Keratinocyte (primary cell): ENCODE data around the gene PIK3CA. TPM values are rescaled to one million over a fixed set of nuclear protein-coding genes. Genes with fewer than 3 reads are reported as not detected.

Experiments used
- DNase-seq: peaks from one replicate; pipeline ENCODE4 v3.0.0-alpha.2; 2011; ENCODE audit warnings: low read depth, missing footprints, low spot score
- FAIRE-seq: peaks from 2 replicates; lab custom pipeline; 2011; peaks lifted over from hg19 to GRCh38; lab: Jason Lieb, UNC
- H2AFZ ChIP-seq: 2 replicates; pipeline ENCODE4 v1.6.0; 2012; ENCODE audit warnings: low read length, control low read depth, inconsistent platforms; ENCODE audit not compliant: control insufficient read depth
- H3K27ac ChIP-seq: 2 replicates; pipeline ENCODE4 v1.5.1; 2011; ENCODE audit warnings: low read length; ENCODE audit not compliant: control insufficient read depth, insufficient read depth
- H3K27me3 ChIP-seq: 3 replicates; pipeline ENCODE4 v1.6.0; 2011; ENCODE audit warnings: low read length; ENCODE audit not compliant: control insufficient read depth, insufficient read depth; ENCODE audit errors: extremely low read depth
- H3K36me3 ChIP-seq, 2 experiments: 2 replicates in 1 of 2; 3 replicates in 1 of 2; pipeline ENCODE4 v1.5.1; 2011; ENCODE audit warnings: low read length in 2 of 2, mild to moderate bottlenecking in 1 of 2; ENCODE audit not compliant: control insufficient read depth in 2 of 2, insufficient read depth in 2 of 2; ENCODE audit errors: extremely low read depth in 1 of 2
- H3K4me1 ChIP-seq: 3 replicates; pipeline ENCODE4 v1.5.1; 2011; ENCODE audit warnings: low read length; ENCODE audit not compliant: control insufficient read depth, insufficient read depth; ENCODE audit errors: extremely low read depth
- H3K4me2 ChIP-seq: 3 replicates; pipeline ENCODE4 v1.6.0; 2011; ENCODE audit warnings: low read depth, low read length; ENCODE audit not compliant: control insufficient read depth, insufficient read depth; ENCODE audit errors: extremely low read depth
- H3K4me3 ChIP-seq, 3 experiments: fragments of 200-600 bp in 1 of 3; sonication (generic) in 1 of 3; 2 replicates in 2 of 3; 3 replicates in 1 of 3; pipeline ENCODE4 v1.5.1; 2011 to 2016; ENCODE audit warnings: low read length in 3 of 3, mild to moderate bottlenecking in 3 of 3, control low read depth in 2 of 3, inconsistent platforms in 1 of 3, low read depth in 1 of 3, mixed read lengths in 1 of 3, mixed run types in 1 of 3, moderate library complexity in 1 of 3; ENCODE audit not compliant: control insufficient read depth in 2 of 3, insufficient read depth in 2 of 3; ENCODE audit errors: extremely low read depth in 1 of 3
- H3K79me2 ChIP-seq: 2 replicates; pipeline ENCODE4 v1.6.0; 2012; ENCODE audit warnings: low read length; ENCODE audit not compliant: control insufficient read depth, insufficient read depth
- H3K9ac ChIP-seq: 3 replicates; pipeline ENCODE4 v1.6.0; 2011; ENCODE audit warnings: low read length; ENCODE audit not compliant: control insufficient read depth, insufficient read depth; ENCODE audit errors: extremely low read depth
- H3K9me1 ChIP-seq: 3 replicates; pipeline ENCODE4 v1.6.0; 2011; ENCODE audit warnings: low read length; ENCODE audit not compliant: control insufficient read depth, insufficient read depth; ENCODE audit errors: extremely low read depth
- H3K9me3 ChIP-seq: 2 replicates; pipeline ENCODE4 v1.5.1; 2012; ENCODE audit warnings: low read depth, low read length; ENCODE audit not compliant: control insufficient read depth
- H4K20me1 ChIP-seq: 3 replicates; pipeline ENCODE4 v1.6.0; 2011; ENCODE audit warnings: low read length; ENCODE audit not compliant: control insufficient read depth, insufficient read depth; ENCODE audit errors: extremely low read depth
- EZH2 ChIP-seq: IDR thresholded peaks from one replicate; pipeline ENCODE4 v1.6.1; 2012; ENCODE audit warnings: inconsistent platforms, mild to moderate bottlenecking, low read length, moderate library complexity
- dilution Hi-C: fragments of 300-500 bp; cut with MboI; formaldehyde crosslinking; loops from one replicate; pipeline ENCODE4 v1.7.0; 2020; ENCODE audit warnings: low sequenced_read_pairs; ENCODE audit not compliant: extremely low pct_ligation_motif_present
- polyA plus RNA-seq, 5 experiments: library from polyadenylated mRNA; depleted of rRNA in 3 of 5; stranded (reverse) in 3 of 5; stranded (forward) in 1 of 5; unstranded in 1 of 5; fragments of >200 nt; gene quantifications; 1 replicate in 1 of 5; 2 replicates in 3 of 5; 3 replicates in 1 of 5; pipeline versions ENCODE4 v1.2.1 to v1.2.3, GENCODE V29; 2011 to 2012; ENCODE audit warnings: missing spikeins in 2 of 5, low read depth in 1 of 5, low replicate concordance in 1 of 5
- TF ChIP-seq, protein P1 (sequence below), 3 experiments: IDR thresholded peaks in 1 of 3; conservative IDR thresholded peaks in 1 of 3; optimal IDR thresholded peaks in 1 of 3; 2 replicates in 2 of 3; 3 replicates in 1 of 3; pipeline versions ENCODE3 to v1.5.1; 2011; ENCODE audit warnings: low read length in 3 of 3, mild to moderate bottlenecking in 3 of 3, moderate library complexity in 2 of 3, control low read depth in 1 of 3, inconsistent platforms in 1 of 3; ENCODE audit not compliant: insufficient read depth in 2 of 3; ENCODE audit errors: extremely low read depth in 1 of 3

The PIK3CA gene
- polyA plus RNA-seq, 1 donor (not counting 4 experiments of a cell fraction or from before 2014, with no cell fraction given) = 12.0 TPM

DNA sequence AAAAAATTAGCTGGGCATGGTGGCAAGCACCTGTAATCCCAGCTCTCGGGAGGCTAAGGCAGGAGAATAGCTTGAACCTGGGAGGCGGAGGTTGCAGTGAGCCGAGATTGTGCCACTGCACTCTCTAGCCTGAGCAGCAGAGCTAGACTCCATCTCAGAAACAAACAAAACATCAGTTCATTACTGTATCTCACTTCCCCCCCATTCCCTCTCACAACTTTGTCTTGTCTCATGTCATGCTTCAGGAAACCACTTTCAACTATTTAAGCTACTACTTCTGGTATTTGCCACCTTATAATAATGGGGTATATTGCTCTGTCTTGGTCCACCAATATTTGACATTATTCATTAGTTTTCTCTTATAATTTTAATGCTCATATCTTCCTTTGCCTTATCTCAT, 26.2 kb downstream of the PIK3CA start:
- TF ChIP-seq, protein P1, sequence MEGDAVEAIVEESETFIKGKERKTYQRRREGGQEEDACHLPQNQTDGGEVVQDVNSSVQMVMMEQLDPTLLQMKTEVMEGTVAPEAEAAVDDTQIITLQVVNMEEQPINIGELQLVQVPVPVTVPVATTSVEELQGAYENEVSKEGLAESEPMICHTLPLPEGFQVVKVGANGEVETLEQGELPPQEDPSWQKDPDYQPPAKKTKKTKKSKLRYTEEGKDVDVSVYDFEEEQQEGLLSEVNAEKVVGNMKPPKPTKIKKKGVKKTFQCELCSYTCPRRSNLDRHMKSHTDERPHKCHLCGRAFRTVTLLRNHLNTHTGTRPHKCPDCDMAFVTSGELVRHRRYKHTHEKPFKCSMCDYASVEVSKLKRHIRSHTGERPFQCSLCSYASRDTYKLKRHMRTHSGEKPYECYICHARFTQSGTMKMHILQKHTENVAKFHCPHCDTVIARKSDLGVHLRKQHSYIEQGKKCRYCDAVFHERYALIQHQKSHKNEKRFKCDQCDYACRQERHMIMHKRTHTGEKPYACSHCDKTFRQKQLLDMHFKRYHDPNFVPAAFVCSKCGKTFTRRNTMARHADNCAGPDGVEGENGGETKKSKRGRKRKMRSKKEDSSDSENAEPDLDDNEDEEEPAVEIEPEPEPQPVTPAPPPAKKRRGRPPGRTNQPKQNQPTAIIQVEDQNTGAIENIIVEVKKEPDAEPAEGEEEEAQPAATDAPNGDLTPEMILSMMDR (optimal IDR thresholded peaks at IDR 0.05 in 1 of 3, IDR thresholded peaks at IDR 0.05 in 1 of 3, conservative IDR thresholded peaks at IDR 0.05 in 1 of 3; ENCODE audit: extremely low read depth in 1 of 3, insufficient read depth in 2 of 3, low read length in 3 of 3) = no peak
- no peak for TF ChIP-seq EZH2
- no peak for FAIRE-seq
- H3K4me2 ChIP-seq = no peak overlapping the region
- no peak overlapping the region for H3K27ac ChIP-seq
- dilution Hi-C loops = no loop called here
- H3K4me3 ChIP-seq = no peak overlapping the region
- no peak for DNase-seq
- H3K36me3 ChIP-seq = no peaks in the 10 kb centered on the region
- no peaks in the 10 kb centered on the region for H3K27me3 ChIP-seq
- no peak overlapping the region for H2AFZ ChIP-seq
- no peaks in the 10 kb centered on the region for H3K9me1 ChIP-seq
- H3K9me3 ChIP-seq = no peaks in the 10 kb centered on the region
- no peaks in the 10 kb centered on the region for H4K20me1 ChIP-seq
- H3K9ac ChIP-seq = no peak overlapping the region
- peaks cover 5% of the 10 kb centered on the region for H3K79me2 ChIP-seq
- no peaks in the 10 kb centered on the region for H3K4me1 ChIP-seq

DNA sequence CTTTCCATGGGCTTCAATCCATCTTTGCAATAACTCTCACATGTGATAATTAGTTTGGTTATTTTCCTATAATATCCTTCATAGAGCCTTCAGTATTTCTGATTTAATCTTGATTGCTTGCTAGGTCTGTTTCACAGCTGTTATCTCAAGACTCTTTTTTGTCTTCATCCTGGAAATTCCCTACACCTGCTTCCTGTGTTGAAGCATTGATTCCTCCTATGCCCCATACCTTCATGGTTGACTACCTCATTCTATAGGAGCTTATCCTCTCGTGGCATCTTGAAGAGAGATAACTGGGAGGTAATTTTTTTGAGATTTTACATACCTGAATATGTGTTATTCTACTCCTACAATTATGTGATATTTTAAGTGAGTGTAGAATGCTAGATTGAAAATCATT, 26.7 kb downstream of the PIK3CA start:
- Histone ChIP-seq H3K4me1 (no peaks in the 10 kb centered on the region), H3K9me1 (no peaks in the 10 kb centered on the region), H3K9me3 (no peaks in the 10 kb centered on the region), H4K20me1 (no peaks in the 10 kb centered on the region), H3K9ac (no peak overlapping the region), H3K36me3 (no peaks in the 10 kb centered on the region), H2AFZ (no peak overlapping the region), H3K4me2 (no peak overlapping the region), H3K27ac (no peak overlapping the region), H3K4me3 (no peak overlapping the region), H3K27me3 (no peaks in the 10 kb centered on the region), H3K79me2 (peaks cover 5% of the 10 kb centered on the region)
- no peak for FAIRE-seq
- TF ChIP-seq, protein P1 (optimal IDR thresholded peaks at IDR 0.05 in 1 of 3, IDR thresholded peaks at IDR 0.05 in 1 of 3, conservative IDR thresholded peaks at IDR 0.05 in 1 of 3; ENCODE audit: extremely low read depth in 1 of 3, insufficient read depth in 2 of 3, low read length in 3 of 3) = no peak
- no peak for TF ChIP-seq EZH2
- DNase-seq = no peak
- dilution Hi-C loops = no loop called here
